ENCODE measurements around the gene GLYATL1B. TPM values are rescaled to one million over a fixed set of nuclear protein-coding genes. Genes with fewer than 3 reads are reported as not detected.
A peak's percentile ranks its signal among the peaks of the same experiment; 100 is the strongest.
"Not testable (repeated sequence)": the region's sequence is repeated elsewhere in the genome, so short reads cannot be mapped to it uniquely, and the experiment has no call there.

The GLYATL1B gene
- polyA plus RNA-seq, 3 donors: not detected

- H3K9me3 Mint-ChIP-seq: no peaks in the 10 kb centered on the region
- H3K36me3 ChIP-seq (replicated peaks in 1 of 2; ENCODE audit: control insufficient read depth in 1 of 2, insufficient read depth in 2 of 2, low read length in 2 of 2): no peaks in the 10 kb centered on the region
- no peak overlapping the region for H3K9ac ChIP-seq (ENCODE audit: insufficient read depth, low read length, poor library complexity, severe bottlenecking)
- H3K79me2 ChIP-seq (ENCODE audit: insufficient read depth, low read length): no peaks in the 10 kb centered on the region
- intact Hi-C loops (cut with micrococcal nuclease): no loop called here
- no peaks in the 10 kb centered on the region for H3K9me3 ChIP-seq (replicated peaks in 1 of 2; ENCODE audit: control insufficient read depth in 1 of 2, insufficient read depth in 1 of 2, low read length in 2 of 2)
- H3K27me3 Mint-ChIP-seq (ENCODE audit: low read depth in 3 of 3): peaks cover 1 to 5% (median 2%) of the 10 kb centered on the region in 3 donors
- DNase-seq: peak; percentile 45 to 65 (median 61)
- H3K27me3 ChIP-seq (ENCODE audit: control insufficient read depth in 2 of 2, insufficient read depth in 2 of 2, low read length in 2 of 2): no peaks in the 10 kb centered on the region
- no peaks in the 10 kb centered on the region for H4K20me1 ChIP-seq (ENCODE audit: insufficient read depth, low read length)
- TF ChIP-seq CTCF (IDR thresholded peaks at IDR 0.05): peak; percentile 85
- peaks cover 6% of the 10 kb centered on the region for H3K4me1 Mint-ChIP-seq
- H3K4me3 ChIP-seq (replicated peaks in 1 of 3; ENCODE audit: low read depth in 2 of 3, low read length in 3 of 3): no peak overlapping the region
- no peak overlapping the region for H3K27ac Mint-ChIP-seq
- no peak overlapping the region for H2AFZ ChIP-seq (ENCODE audit: insufficient read depth, low read depth, low read length, poor library complexity, severe bottlenecking)
- peaks cover 0 to 3% of the 10 kb centered on the region in 2 donors for H3K4me1 ChIP-seq (ENCODE audit: control insufficient read depth in 1 of 2, insufficient read depth in 2 of 2, low read length in 2 of 2)
- H3K4me2 ChIP-seq (replicated peaks; ENCODE audit: extremely low read depth, low read length, poor library complexity, severe bottlenecking): no peak overlapping the region
- H3K27ac ChIP-seq (ENCODE audit: low read depth in 1 of 2, low read length in 2 of 2): no peak overlapping the region
- H3K4me3 Mint-ChIP-seq: no peak overlapping the region
- WGBS (ENCODE audit: insufficient coverage): no CpG with 5 or more reads among the region's 2 CpGs
- no peaks in the 10 kb centered on the region for H3K36me3 Mint-ChIP-seq
Observed at GRCh38 chr11:59053387-59053786, 32.7 kb upstream of the GLYATL1B start.

- not testable (repeated sequence) for H4K20me1 ChIP-seq (ENCODE audit: insufficient read depth, low read length); H3K9me3 Mint-ChIP-seq; H3K79me2 ChIP-seq (ENCODE audit: insufficient read depth, low read length); H3K9me3 ChIP-seq (replicated peaks in 1 of 2; ENCODE audit: control insufficient read depth in 1 of 2, insufficient read depth in 1 of 2, low read length in 2 of 2); H3K27ac ChIP-seq (ENCODE audit: low read depth in 1 of 2, low read length in 2 of 2); H3K9ac ChIP-seq (ENCODE audit: insufficient read depth, low read length, poor library complexity, severe bottlenecking); H3K36me3 Mint-ChIP-seq; H3K36me3 ChIP-seq (replicated peaks in 1 of 2; ENCODE audit: control insufficient read depth in 1 of 2, insufficient read depth in 2 of 2, low read length in 2 of 2); H3K4me1 ChIP-seq (ENCODE audit: control insufficient read depth in 1 of 2, insufficient read depth in 2 of 2, low read length in 2 of 2); H3K4me1 Mint-ChIP-seq
- peak; percentile 76 to 81 (median 78) for DNase-seq
- peak overlapping the region; percentile 74 to 91 for H3K4me3 Mint-ChIP-seq
- peaks cover 0 to 10% of the 10 kb centered on the region in 2 donors for H3K27me3 ChIP-seq (ENCODE audit: control insufficient read depth in 2 of 2, insufficient read depth in 2 of 2, low read length in 2 of 2)
- WGBS (ENCODE audit: insufficient coverage): 0% methylated on average over 8 of the region's 27 CpGs
- intact Hi-C loops (cut with micrococcal nuclease): loop anchor here (5.0 kb wide), 1 partner anchor 101 kb away; no protein-coding TSS in a partner anchor
- peak overlapping the region; percentile 28 to 68 (median 50) for H3K4me3 ChIP-seq (replicated peaks in 1 of 3; ENCODE audit: low read depth in 2 of 3, low read length in 3 of 3)
- H3K27me3 Mint-ChIP-seq (ENCODE audit: low read depth in 3 of 3): peaks cover 21 to 27% (median 25%) of the 10 kb centered on the region in 3 donors
- H3K4me2 ChIP-seq (replicated peaks; ENCODE audit: extremely low read depth, low read length, poor library complexity, severe bottlenecking): peak overlapping the region; percentile 55
- peak overlapping the region in 2 of 7 donors; percentile 15 to 32 for H3K27ac Mint-ChIP-seq
- TF ChIP-seq CTCF (IDR thresholded peaks at IDR 0.05): peak; percentile 90
- H2AFZ ChIP-seq (ENCODE audit: insufficient read depth, low read depth, low read length, poor library complexity, severe bottlenecking): peak overlapping the region; percentile 74
Observed at GRCh38 chr11:59058120-59059033, 27.7 kb upstream of the GLYATL1B start.

GRCh38 chr11:59060096-59060495 lies 26.0 kb upstream of the GLYATL1B start:
- not testable (repeated sequence) for H3K4me3 Mint-ChIP-seq
- WGBS (ENCODE audit: insufficient coverage): 46% methylated on average over 3 of the region's 3 CpGs

More at GRCh38 chr11:59060096-59060495, 26.0 kb upstream of the GLYATL1B start:
- not testable (repeated sequence) for H3K4me1 Mint-ChIP-seq; H3K4me1 ChIP-seq (ENCODE audit: control insufficient read depth in 1 of 2, insufficient read depth in 2 of 2, low read length in 2 of 2); H3K9ac ChIP-seq (ENCODE audit: insufficient read depth, low read length, poor library complexity, severe bottlenecking); H3K79me2 ChIP-seq (ENCODE audit: insufficient read depth, low read length); H2AFZ ChIP-seq (ENCODE audit: insufficient read depth, low read depth, low read length, poor library complexity, severe bottlenecking); H3K4me2 ChIP-seq (replicated peaks; ENCODE audit: extremely low read depth, low read length, poor library complexity, severe bottlenecking); H3K9me3 ChIP-seq (replicated peaks in 1 of 2; ENCODE audit: control insufficient read depth in 1 of 2, insufficient read depth in 1 of 2, low read length in 2 of 2); H3K9me3 Mint-ChIP-seq; DNase-seq; H3K36me3 Mint-ChIP-seq; H4K20me1 ChIP-seq (ENCODE audit: insufficient read depth, low read length); H3K4me3 ChIP-seq (replicated peaks in 1 of 3; ENCODE audit: low read depth in 2 of 3, low read length in 3 of 3); H3K36me3 ChIP-seq (replicated peaks in 1 of 2; ENCODE audit: control insufficient read depth in 1 of 2, insufficient read depth in 2 of 2, low read length in 2 of 2); H3K27ac ChIP-seq (ENCODE audit: low read depth in 1 of 2, low read length in 2 of 2); H3K27ac Mint-ChIP-seq
- intact Hi-C loops (cut with micrococcal nuclease): loop anchor here in 1 of 2 donors (10.0 kb wide), 1 partner anchor 405 kb away; no protein-coding TSS in a partner anchor
- peaks cover 0 to 21% of the 10 kb centered on the region in 2 donors for H3K27me3 ChIP-seq (ENCODE audit: control insufficient read depth in 2 of 2, insufficient read depth in 2 of 2, low read length in 2 of 2)
- peaks cover 27 to 42% (median 38%) of the 10 kb centered on the region in 3 donors for H3K27me3 Mint-ChIP-seq (ENCODE audit: low read depth in 3 of 3)

Measured in CD14-positive monocyte (primary cell).